GM19043 (cell line): ENCODE measurements around the gene SUOX.
"Not testable (repeated sequence)": the region's sequence is repeated elsewhere in the genome, so short reads cannot be mapped to it uniquely, and the experiment has no call there.

Experiments used
- ATAC-seq: cut with Tn5 transposase; IDR thresholded peaks from one replicate; pipeline ENCODE4 v1.9.1; 2021; ENCODE audit warnings: low read depth; ENCODE audit not compliant: unreplicated experiment

The SUOX gene

GRCh38 chr12:55982319-55982936 lies 14.6 kb upstream of the SUOX start:
- ATAC-seq: peak; percentile 89

DNA sequence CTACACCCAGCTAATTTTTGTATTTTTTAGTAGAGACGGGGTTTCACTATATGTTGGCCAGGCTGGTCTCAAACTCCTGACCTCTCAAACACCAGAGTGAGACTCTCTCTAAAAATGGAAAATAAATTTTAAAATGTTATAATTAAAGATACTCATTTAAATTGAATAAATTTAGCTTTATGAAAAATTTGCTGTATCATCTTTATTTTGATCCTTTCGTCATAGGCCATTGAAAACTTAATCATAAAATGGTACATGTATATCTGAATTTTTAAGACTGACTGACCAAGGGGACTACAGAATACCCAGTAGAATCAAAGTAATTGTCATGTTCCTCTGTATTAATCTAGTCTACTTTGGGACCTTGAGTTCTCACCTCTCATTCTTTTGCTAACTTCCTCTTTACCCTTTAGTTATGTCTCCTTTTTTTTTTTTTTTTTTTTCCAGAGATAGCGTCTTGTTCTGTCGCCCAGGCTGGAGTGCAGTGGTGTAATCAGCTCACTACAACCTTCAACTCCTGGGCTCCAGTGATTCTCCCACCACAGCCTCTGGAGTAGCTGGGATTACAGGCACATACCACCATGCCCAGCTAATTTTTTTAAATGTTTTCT lies 13.7 kb upstream of the SUOX start:
- ATAC-seq: no peak

- ATAC-seq: no peak
These were observed 12.2 kb upstream of the SUOX start for GRCh38 chr12:55984861-55985260.

DNA sequence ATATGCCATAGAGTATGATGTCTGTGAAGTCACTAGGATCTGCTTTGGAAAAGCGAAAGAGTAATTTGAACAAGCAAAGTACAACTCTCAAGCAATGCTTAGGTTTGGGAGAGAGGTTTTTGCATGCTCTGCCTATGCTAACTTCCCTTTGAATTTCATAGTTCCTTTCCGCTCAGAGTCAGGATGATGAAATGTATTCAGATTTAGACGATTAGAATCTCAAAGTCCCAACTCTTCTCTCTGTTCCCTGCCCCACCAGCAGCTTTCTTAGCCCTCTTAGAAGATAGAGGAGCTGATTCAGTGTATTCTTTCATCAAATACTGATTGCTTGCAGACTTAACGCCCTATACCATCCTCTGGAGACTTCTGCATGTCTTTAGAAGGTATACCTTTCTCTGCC lies 11.7 kb upstream of the SUOX start:
- no peak for ATAC-seq

GRCh38 chr12:55985976-55986375 lies 11.1 kb upstream of the SUOX start:
- not testable (repeated sequence) for ATAC-seq

GRCh38 chr12:55991110-55991509 lies 6.0 kb upstream of the SUOX start:
- ATAC-seq: no peak

- ATAC-seq: no peak
These were observed 3.7 kb upstream of the SUOX start for GRCh38 chr12:55993230-55993853.

DNA sequence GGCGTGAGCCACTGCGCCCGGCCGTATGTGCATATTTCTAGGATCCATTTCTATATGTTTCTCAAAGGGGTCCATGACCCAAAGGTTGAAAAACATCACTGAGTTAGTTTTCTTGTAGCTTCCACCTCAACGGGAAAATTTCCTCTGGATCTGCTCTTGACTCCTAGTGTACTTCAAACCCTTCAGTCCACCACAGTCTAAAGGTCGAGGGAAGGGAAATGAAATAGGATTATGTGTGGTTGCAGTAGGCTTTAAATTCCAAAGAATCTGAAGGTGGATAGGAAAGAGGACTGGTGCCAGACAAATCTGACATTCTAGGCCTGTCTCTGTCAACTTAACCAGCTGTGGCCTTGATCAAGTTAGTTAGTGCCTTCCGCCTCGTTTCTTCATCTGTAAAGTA lies 1.7 kb upstream of the SUOX start:
- no peak for ATAC-seq

GRCh38 chr12:55996201-55996714 lies 818 bp upstream of the SUOX start:
- no peak for ATAC-seq

GRCh38 chr12:55997535-55997859 lies 421 bp downstream of the SUOX start:
- no peak for ATAC-seq

- ATAC-seq: not testable (repeated sequence)
These were observed 2.4 kb downstream of the SUOX start for GRCh38 chr12:55999522-55999921.

DNA sequence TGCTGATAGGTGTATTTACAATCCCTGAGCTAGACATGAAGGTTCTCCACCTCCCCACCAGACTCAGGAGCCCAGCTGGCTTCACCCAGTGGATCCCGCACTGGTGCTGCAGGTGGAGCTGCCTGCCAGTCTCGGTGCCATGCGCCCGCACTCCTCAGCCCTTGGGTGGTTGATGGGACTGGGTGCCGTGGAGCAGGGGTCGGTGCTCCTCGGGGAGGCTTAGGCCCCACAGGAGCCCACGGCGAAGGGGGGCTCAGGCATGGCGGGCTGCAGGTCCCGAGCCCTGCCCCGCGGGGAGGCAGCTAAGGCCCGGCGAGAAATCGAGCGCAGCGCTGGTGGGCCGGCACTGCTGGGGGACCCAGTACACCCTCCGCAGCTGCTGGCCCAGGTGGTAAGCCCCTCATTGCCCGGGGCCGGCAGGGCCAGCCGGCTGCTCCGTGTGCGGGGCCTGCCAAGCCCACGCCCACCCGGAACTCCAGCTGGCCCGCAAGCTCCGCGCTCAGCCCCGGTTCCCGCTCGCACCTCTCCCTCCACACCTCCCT lies 3.0 kb downstream of the SUOX start:
- not testable (repeated sequence) for ATAC-seq

GRCh38 chr12:56001487-56002100 lies 4.5 kb downstream of the SUOX start:
- no peak for ATAC-seq

DNA sequence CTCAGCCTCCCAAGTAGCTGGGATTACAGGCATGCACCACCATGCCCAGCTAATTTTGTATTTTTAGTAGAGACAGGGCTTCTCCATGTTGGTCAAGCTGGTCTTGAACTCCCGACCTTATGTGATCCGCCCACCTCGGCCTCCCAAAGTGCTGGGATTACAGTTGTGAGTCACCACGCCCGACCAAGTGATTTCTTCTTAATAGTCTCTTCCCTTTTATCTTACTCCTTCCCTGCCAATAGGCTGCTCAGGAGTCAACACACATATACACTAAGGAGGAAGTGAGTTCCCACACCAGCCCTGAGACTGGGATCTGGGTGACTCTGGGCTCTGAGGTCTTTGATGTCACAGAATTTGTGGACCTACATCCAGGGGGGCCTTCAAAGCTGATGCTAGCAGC lies 6.3 kb downstream of the SUOX start:
- ATAC-seq: not testable (repeated sequence)

DNA sequence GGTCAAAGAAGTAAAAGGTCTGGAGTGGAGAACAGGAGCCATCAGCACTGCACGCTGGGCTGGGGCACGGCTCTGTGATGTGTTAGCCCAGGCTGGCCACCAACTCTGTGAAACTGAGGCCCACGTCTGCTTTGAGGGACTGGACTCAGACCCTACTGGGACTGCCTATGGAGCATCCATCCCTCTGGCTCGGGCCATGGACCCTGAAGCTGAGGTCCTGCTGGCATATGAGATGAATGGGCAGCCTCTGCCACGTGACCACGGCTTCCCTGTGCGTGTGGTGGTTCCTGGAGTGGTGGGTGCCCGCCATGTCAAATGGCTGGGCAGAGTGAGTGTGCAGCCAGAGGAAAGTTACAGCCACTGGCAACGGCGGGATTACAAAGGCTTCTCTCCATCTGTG lies 7.1 kb downstream of the SUOX start:
- ATAC-seq: no peak

DNA sequence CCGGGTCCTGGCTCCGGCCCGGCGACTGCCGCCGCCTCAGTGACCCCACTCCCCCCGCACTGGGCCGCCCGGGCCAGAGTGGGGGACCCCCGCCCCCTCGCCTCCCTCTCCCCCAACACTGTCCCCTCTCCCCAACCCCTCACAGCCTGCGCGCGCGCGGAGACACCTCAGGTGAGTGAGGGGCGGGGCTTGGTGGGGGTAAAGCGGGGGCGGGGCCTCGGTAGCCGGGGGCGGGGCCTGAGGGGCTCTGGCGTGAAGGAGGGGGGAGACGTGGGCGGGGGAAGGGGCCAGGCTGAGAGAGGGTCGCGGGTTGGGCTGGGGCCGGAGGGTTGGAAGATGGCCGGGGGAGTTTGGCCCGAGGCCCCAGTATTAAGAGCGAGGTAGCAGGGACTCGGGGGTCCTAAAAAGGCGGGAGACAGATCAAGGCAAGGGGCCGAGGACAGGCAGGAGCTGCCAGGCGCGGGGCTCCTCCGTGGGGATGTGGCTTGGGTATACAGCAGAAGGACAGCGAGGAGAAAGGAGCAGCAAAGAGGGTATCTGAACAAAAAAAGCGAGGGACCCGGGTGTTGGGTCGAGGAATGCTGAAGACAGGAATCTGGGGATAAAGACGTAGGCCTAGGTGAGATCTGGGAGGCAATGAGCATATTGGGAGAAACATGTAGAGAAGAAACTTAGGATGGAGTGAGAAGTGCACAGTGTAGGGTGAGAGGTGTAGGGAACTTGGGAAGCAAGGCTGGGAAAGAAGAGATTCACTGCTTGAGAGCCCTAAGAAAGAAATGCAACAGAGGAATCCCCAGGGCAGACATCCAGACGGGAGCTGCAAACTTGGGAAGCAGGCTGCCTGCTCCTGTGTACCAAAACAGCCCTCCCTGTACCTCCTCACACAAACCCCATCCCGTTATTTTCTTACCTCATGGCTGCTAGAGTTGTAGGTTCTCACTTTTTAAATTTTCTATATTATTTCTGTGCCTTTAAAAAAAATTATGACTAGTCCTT lies 10.8 kb downstream of the SUOX start:
- ATAC-seq: peak; percentile 45

- no peak for ATAC-seq
These were observed 13.1 kb downstream of the SUOX start for GRCh38 chr12:56010111-56010570.

DNA sequence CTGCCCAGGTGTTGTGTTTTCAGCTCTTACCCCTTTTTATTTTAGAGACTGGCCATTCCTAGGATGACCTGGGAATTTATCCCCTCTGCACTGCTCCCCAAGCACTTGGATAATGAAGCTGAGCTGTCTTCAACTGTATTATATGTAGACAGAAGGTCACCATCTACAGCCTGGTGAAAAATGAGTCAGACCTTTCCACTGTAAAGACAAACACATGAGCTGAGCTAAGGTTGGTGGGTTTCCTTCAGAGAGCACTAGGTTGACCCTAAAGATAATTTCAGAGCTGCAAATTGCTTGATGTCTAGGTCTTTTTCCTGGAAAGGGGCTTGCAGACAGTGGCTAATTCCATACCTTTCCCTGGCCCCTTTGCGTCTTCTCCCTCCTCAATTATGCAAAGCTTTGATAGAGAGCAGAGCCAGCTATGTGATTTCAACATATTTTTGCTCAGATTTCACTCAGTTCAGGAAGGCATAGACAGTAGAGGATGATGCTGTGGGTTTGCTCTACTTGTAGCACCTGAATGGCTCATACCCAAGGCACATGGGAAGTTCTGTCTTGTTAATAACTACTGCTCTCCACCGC lies 14.5 kb downstream of the SUOX start:
- ATAC-seq: no peak

GRCh38 chr12:56013482-56013881 lies 16.4 kb downstream of the SUOX start:
- no peak for ATAC-seq

GRCh38 chr12:56014205-56014604 lies 17.1 kb downstream of the SUOX start:
- ATAC-seq: no peak
